Measurements from ENCODE around the gene DCLK1.

DNA sequence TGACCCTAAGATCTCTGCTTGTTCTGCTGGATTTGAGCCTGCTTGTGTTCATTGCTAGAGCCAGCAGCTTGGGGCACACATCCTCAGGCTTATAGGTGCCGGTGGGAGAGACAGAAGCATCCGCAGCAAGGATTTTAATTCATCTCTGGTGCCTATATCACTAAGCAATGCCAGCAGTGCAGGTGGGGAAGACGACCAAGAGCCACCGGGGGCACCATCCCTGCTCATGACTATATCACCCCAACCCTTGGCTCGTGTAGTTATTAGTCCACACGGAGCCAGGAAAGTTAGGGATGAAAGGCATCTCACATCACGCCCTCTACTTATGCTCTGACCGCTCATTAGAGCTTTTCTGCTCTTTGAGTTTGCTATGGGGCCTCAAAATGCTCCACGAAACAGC lies 298.2 kb downstream of the DCLK1 start:
- TF ChIP-seq, protein P1, sequence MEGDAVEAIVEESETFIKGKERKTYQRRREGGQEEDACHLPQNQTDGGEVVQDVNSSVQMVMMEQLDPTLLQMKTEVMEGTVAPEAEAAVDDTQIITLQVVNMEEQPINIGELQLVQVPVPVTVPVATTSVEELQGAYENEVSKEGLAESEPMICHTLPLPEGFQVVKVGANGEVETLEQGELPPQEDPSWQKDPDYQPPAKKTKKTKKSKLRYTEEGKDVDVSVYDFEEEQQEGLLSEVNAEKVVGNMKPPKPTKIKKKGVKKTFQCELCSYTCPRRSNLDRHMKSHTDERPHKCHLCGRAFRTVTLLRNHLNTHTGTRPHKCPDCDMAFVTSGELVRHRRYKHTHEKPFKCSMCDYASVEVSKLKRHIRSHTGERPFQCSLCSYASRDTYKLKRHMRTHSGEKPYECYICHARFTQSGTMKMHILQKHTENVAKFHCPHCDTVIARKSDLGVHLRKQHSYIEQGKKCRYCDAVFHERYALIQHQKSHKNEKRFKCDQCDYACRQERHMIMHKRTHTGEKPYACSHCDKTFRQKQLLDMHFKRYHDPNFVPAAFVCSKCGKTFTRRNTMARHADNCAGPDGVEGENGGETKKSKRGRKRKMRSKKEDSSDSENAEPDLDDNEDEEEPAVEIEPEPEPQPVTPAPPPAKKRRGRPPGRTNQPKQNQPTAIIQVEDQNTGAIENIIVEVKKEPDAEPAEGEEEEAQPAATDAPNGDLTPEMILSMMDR (IDR thresholded peaks at IDR 0.05), result no peak
- TF ChIP-seq POLR2AphosphoS5 (IDR thresholded peaks at IDR 0.05; ENCODE audit: insufficient read depth in 1 of 2, low read depth in 1 of 2) (no peak), POLR2A (IDR thresholded peaks at IDR 0.05) (no peak)

Measured in vagina (tissue), 2 donors.